Endometrial microvascular endothelial cells (primary cell): ENCODE results near the gene EIF3F. TPM values are rescaled to one million over a fixed set of nuclear protein-coding genes. Genes with fewer than 3 reads are reported as not detected.

ENCODE experiments used
- in situ Hi-C: cut with HindIII; loops from 2 replicates; pipeline ENCODE4 v1.10.0; 2017; ENCODE audit warnings: low sequenced_read_pairs, low pct_unique_long_range_greater_than_20kb; ENCODE audit errors: inconsistent ontology term
- total RNA-seq: library from RNA; depleted of rRNA; stranded (reverse); fragments of >200 nt; gene quantifications from one replicate; pipeline ENCODE4 v1.2.3, GENCODE V29; 2015; ENCODE audit errors: inconsistent ontology term

Gene EIF3F
- total RNA-seq, 1 donor from 2014 or later = 238 TPM

DNA sequence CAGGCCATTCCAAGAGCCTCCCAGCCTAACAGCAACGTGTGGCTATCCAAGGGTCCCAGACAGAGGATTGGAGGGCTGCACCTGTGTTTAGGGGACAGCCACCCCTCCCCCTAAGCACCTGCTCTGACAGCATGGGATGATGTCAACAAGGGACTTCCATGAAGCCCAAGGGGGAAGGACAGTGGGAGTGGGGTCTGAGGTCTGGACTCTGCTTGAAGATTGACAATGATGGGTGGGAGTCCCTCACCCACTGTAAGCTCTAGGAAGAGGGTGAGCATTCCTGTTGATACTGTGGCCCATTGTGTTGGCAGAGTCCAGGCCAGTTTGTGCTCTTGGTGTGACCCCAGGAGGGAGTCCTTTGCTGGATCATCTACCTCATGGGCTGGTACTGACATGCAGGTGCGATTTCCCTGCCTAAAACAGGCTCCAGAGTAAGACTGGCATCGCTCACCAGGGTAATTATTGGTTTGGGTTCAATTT lies 47.0 kb downstream of the EIF3F start:
- in situ Hi-C loops = no loop called here

DNA sequence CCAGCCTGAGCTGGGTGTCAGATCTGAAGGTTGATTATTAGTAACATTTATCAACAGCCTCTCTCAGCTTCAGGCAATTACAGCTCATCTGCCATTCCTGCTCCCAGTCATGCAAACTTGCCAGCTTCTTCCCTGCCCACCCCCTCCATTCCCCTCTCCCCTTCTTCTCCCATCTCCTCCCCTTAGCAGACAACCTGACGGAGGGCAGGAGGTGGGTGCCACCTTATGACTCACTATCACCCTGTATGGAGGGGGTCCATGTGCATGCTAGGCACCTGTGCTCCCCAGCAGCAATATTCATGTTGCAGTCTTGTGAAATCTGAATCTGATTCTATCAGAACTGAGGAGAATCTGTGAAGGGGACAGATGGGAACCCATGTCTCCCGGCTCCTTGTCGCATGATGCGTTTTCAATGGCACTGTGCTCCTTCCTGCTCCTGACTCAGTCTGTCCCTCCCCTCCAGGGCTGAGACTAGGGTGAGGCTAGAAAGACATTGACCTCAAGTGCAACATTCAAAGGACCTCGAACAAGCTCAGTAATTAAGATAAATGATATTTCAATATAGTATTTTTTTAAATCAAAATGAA lies 47.6 kb downstream of the EIF3F start:
- in situ Hi-C loops = no loop called here

DNA sequence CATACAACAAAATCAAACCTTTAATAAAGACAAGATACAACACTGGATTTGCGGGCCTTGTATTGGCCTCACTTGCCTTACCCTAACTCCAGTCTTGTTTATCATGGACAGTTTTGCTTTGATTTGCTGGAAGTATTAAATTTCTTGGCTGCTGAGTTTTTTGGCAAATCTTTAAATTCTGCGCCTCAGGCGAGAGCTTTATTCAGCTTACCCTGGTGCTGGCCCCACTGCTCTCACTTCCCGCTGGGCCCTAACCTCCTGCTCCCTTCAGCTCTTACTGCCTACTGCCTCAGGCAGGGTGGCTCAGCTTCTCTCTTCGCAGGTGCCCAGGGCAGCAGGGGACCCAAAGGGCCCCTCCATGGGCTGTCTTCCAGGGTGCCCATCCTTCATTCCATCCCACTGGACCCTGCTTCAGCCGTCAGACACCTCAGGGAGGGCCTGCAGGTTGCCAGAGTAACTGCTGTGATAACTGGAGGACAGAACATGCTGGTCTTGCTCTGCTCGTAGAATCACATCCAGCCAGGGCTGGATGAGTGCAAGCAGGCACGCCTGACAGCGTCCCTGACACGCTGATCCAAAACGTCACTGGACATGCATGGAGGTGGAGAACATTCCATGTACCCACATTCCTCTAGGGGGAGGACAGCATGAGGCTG lies 48.2 kb downstream of the EIF3F start:
- in situ Hi-C loops = no loop called here

DNA sequence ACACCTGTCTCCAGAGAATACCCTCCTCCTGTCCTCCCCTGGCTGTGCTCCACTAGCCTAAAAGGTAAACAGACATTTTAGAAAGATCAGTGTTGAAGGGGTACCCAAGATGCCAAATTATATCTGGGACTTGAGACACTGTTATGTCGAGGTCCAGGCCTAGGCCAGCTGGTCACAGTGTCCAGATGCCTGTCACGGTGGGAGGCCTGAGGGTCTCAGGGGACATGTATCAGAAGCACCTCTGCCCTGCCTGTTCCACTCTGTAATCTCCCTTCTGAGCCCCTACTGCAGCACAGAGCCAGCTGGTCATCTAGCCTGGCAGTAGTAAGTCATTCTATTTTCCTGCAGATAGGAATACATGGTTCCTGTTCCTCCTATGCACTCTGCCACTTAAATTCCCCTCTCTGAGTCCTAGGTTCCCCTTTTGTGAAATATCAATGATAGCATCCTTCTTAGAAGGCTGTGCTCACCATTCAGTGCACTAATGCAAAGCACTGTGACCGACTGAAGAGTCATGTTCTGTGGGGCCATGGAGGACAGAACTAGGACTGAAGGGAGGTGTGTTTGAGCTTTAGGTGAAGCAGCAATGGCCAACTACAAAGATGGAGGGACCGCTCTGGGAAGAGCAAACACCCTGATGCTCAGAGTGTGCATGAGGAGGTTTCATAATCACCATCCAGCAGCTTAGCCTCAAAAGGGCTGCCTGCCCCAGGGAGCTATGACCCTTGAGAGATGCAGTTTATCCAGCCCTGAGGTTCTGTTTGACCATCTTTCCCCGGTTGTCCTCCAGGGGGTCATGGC lies 49.1 kb downstream of the EIF3F start:
- in situ Hi-C loops = no loop called here

DNA sequence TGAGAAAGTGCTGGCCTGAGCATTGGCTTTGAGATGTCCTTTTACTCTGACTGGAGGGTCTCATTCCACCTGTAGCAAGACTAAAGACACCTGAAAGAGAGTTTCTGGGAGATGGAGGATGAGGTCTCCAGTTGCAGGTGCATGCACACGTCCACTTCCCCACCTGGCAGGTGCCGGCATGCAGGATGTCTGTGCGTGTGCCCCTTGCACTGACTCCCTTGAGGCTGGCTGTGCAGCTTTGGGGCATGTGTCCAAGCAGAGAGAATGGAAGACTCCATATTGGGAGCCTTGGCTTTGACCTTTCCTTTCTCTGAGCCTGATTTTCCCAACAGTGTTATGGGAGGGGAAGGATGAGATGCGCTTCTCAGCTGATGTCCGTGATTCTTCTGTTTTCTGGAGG lies 49.8 kb downstream of the EIF3F start:
- in situ Hi-C loops = no loop called here

DNA sequence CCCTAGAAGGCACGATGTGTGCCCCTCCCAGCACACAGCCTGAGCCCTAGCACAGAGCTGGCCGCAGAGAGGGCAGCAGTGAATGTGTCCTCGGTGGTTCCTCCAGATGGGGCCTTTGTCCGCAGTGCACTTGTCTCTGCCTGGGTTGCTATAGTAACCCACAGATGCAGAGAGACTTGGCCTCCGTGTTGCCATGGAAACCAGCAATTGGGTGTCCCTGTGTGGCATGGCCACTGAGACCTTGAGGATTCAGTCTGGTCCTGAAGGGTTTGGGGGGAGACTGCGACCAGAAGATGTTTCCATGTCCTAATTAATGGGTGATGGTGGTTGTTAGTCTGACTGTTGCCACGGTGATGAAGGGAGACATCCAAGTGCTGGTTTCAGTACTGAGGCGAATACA lies 51.3 kb downstream of the EIF3F start:
- in situ Hi-C loops = no loop called here

DNA sequence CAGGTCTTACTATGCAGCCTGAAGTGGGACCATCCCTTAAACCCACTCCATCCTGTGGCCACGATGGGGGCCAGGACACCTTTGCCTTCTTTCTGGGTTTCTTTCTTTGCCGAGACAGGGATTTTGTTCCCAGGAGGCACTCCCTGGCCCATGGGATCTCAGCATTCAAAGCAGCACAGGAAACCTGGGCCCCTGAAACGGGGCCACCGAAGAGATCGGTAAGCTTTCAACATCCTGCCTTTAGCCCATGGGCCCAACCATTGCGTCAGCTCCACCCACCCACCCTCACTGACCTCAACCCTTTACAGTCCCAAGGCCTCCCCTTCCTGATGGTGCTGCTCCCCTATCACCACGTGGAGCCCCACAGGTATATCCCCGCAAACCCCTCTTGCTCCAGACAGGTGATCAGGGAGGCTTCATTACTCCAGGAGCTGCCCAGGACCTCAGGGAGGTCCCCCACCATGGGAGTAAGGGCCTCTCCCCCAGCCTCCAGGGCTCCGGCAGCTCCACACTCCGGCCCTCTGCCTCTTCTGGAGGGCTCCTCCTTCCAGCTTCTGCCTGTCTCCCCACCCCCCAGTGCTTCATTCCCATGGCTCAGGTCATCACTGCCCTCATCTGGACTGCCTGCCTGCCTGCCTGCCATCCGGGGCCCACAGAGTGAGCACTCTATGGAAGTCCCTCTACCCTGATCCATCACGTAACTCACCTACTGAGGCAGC lies 51.8 kb downstream of the EIF3F start:
- in situ Hi-C loops = no loop called here

DNA sequence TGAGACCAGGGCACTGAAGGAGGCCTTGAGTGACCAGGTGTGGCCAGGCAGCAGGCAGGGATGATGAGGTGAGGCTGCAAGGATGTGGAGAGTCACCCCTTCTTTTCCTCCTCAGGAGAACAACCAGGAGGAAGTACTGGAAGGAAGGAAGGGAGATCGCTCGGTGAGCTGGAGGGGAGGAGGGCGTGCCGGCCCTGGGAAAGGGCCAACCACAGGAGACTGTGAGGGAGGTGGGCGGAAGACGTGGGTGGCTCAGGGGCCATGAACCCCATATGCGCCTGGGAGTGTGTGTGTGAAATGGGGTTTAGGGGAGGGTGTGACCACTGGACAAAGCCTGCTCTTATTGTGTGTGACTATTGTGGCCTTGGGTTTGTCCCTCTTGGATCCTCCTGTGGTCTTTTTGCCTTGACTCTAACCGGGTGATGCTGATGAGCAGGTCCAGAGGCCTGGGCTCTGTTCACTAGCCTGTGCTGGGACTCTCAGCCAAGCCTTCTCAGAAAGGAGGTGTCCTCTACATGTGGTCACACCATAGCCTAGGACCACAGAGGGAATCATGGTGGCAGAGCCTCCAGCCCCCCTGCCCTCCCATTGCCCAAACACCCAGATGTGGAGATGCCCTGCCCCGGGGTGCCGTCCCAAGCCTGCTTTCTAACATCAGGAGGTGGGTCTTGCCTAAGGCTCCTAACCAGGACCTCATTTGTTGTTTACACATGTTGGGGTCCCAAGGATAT lies 52.6 kb downstream of the EIF3F start:
- in situ Hi-C loops = no loop called here

DNA sequence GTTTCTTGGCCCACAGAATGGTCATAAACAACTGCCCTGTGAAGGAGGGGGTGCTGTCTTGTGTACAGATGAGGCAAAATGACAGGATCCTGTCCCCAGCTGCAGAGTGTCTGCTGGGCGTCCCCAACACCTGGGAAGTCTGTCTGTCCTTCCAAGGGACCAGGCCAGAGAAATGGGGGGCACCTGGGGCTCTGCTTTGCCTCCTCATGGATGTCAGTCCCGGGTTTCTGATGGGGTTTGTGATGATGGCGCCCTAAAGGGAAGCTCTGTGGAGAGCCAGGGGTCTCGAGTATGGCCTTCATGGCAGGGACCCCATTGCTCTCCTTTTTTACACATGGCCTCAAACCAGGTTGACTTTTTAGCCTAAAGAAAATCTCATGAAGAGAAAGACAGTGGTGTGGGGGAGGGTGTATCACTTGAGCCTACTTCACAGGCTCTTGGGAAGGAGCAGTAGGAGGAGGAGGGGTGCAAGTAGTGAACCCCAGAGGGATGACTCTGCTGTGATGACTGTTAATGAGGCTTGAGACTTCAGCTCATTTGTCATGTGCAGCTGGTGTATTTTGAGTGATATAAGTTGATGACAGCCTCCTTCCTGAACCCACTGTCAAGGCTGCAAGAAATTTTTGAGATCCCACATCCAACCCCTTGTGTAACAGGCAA lies 53.3 kb downstream of the EIF3F start:
- in situ Hi-C loops = no loop called here

DNA sequence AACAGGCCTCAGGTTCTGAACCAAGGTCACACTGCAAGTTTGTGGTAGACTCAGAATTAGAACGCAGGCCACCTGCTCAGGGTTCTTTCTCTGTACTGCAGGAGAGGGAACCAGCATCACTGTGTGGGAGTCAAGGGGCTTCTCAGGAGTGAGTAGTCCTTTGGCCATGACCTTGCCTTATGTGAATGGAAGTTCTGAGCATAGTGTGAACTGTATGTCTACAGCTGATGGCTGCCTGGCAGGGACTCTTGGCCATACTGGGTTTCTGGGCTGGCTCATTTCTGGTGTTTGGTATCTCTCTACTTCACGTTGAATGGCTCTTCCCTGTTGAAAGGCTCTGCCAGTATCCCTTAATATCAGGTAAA lies 53.8 kb downstream of the EIF3F start:
- in situ Hi-C loops = no loop called here

DNA sequence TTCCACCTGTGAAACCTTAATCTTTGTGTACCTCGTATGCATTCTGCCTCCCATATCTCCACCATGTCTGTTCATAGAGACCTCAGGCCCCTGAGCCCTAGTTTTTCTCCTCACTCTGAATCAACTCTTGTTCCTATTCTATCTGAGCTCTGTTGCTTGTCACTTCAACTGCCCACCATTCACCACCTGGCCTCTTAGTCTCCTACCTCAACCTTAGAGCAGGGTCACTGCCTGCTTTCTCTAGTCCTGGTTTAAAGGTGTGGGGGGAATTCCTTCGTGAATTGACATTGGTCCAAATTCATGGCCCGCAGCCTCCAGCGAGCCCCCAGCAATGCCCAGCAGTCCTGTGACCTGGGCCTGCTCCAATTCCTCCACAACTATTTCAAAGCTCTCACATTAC lies 54.4 kb downstream of the EIF3F start:
- in situ Hi-C loops = no loop called here

DNA sequence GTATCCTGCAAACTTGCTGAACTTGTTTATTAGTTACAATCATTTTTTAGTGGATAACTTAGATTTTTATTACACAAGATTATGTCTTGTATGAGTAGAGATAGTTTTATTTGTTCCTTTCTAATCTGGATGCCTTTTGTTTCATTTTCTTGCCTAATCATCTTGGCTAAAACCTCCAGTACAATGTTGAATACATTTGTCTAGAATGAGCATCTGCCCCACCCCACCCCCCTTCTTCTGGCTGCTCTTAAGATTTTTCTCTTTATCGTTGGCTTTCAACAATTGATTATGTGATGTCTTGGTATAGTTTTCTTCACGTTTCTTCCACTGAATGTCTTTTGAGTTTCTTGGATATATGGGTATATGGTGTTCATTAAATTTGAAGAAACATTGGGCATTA lies 56.6 kb downstream of the EIF3F start:
- in situ Hi-C loops = no loop called here

DNA sequence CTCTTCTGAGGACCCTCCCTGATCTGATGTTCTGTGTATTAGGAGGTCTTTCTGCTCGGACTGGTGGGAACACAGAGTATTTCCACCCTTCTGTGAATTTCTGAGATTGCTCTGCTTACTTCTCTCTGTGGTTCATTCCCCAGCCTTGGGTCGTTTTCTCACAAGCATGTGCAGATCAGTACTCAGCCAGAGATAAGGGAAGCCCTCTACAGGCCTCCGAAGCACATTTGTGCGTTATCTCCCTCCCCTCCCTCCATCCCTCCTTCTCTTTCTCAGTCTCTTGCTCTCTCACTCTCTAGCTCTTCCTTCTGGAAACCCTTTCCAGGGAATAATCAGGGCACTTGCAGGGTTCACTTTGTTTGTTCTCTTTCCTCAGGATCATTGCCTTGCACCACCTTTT lies 58.7 kb downstream of the EIF3F start:
- in situ Hi-C loops = no loop called here

DNA sequence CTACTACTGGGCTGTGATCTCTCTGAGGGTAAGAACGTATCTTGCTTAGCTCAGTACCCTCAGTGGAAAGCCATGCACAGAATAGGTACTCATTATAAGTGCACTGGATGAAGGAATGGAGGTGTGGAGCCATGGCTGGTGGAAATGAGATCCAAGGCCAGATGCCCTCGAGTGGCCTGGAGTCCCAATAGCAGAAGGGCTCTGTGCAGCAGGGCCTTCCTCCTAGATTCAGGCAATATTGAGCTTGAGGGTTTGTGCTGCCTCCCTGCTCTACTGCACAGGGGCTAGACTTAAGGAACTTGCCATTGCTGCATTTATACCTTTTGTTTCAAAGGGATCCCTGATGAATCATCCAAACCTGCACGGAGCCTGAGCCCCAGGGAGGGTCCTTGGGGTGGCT lies 60.2 kb downstream of the EIF3F start:
- in situ Hi-C loops = no loop called here

DNA sequence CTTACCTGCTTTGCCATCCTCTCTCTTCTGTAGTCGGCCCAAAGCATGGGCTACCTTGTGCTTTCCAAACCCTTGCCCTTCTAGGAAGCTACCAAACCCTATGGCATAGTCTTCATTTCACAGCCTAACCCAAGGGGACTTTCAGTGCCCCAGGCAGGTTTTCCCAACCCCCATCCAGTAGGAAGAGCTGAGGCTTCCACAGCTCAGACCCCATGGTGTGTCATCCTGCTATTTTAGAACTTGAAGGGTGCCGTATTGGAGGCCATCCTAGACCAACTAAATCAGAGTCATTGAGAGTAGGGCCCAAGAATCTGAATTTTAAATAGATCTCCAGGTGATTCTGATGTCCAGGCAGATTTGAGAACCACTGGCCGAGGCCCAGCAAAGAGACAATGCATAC lies 61.9 kb downstream of the EIF3F start:
- in situ Hi-C loops = no loop called here
